ENCODE measurements around the gene IGF2R.

DNA sequence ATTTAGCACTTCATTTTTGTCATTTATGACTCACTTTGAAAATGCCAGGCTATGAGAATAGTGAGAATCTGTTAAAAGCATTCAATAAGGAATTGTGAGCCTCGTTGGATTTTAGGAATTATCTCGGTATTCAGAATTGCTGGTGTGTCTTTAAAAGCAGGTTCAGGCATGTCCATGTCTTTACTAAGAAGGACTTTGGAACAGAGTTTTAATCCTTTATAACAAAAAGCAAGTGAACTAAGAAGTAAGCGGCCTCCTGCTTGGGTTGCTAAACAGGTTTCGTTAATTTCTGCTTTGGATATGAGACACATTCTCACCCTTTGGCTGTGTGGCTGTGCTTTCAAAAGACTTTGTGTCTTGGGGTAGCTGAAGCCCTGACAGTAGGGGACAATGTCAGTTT is 74.9 kb downstream of the IGF2R start:
- no peak for TF ChIP-seq TCF12 (IDR thresholded peaks at IDR 0.05; ENCODE audit: low read depth)
- TF ChIP-seq CEBPB (IDR thresholded peaks at IDR 0.05): no peak
- TF ChIP-seq ZBTB7A (IDR thresholded peaks at IDR 0.05; ENCODE audit: low read depth): no peak
- TF ChIP-seq USF1 (IDR thresholded peaks at IDR 0.05): no peak
- no peak for TF ChIP-seq EP300 (IDR thresholded peaks at IDR 0.05; ENCODE audit: borderline replicate concordance)
- TF ChIP-seq RAD21 (IDR thresholded peaks at IDR 0.05; ENCODE audit: low read depth): no peak
- no peak for TF ChIP-seq REST (IDR thresholded peaks at IDR 0.05; ENCODE audit: low read depth)
- TF ChIP-seq TAF1 (IDR thresholded peaks at IDR 0.05; ENCODE audit: low read depth): no peak
- TF ChIP-seq EGR1 (IDR thresholded peaks at IDR 0.05): no peak

Measured in Ishikawa (cell line).